Adipocyte (in vitro differentiated cells): ENCODE results near the gene ITGAD.

Experiments used
- DNase-seq: peaks from one replicate; pipeline ENCODE4 v3.0.0-alpha.2; 2015; ENCODE audit warnings: low read depth
- H3K27me3 ChIP-seq: replicated peaks from 2 replicates; pipeline ENCODE4 v1.7.0; 2013; ENCODE audit warnings: mild to moderate bottlenecking, low read length, moderate library complexity; ENCODE audit not compliant: control insufficient read depth, insufficient read depth
- H3K36me3 ChIP-seq: 2 replicates; pipeline ENCODE4 v1.7.0; 2013; ENCODE audit warnings: low read length, mild to moderate bottlenecking, moderate library complexity; ENCODE audit not compliant: control insufficient read depth, insufficient read depth, severe bottlenecking
- H3K4me1 ChIP-seq: 2 replicates; pipeline ENCODE4 v1.7.0; 2013; ENCODE audit warnings: mild to moderate bottlenecking, low read length, moderate library complexity; ENCODE audit not compliant: control insufficient read depth, insufficient read depth
- H3K4me3 ChIP-seq: 2 replicates; pipeline ENCODE4 v1.7.0; 2013; ENCODE audit warnings: mild to moderate bottlenecking, low read length, moderate library complexity
- H3K9ac ChIP-seq: 2 replicates; pipeline ENCODE4 v1.7.0; 2013; ENCODE audit warnings: mild to moderate bottlenecking, low read length, moderate library complexity
- H3K9me3 ChIP-seq: 2 replicates; pipeline ENCODE4 v1.7.0; 2013; ENCODE audit warnings: mild to moderate bottlenecking, low read length, moderate library complexity; ENCODE audit not compliant: control insufficient read depth

Gene ITGAD

GRCh38 chr16:31393056-31393455 is at the start of gene ITGAD:
TSS of gene ITGAD (plus strand) at chr16:31393335. CDS start at chr16:31393361, 26 bp downstream.
- H3K4me3 ChIP-seq = no peak within 1 kb of the TSS
- no peak for DNase-seq
- no peaks in the 10 kb centered on the region for H3K4me1 ChIP-seq
- H3K9ac ChIP-seq = no peak within 1 kb of the TSS
- no peaks in the 10 kb centered on the region for H3K9me3 ChIP-seq
- peaks cover 21% of the 10 kb centered on the region for H3K27me3 ChIP-seq
- H3K36me3 ChIP-seq = no peaks in the 10 kb centered on the region

GRCh38 chr16:31344712-31345111 is 48.4 kb upstream of the ITGAD start:
- Histone ChIP-seq H3K36me3 (no peaks in the 10 kb centered on the region), H3K27me3 (peaks cover 3% of the 10 kb centered on the region), H3K4me3 (no peak overlapping the region), H3K9ac (no peak overlapping the region), H3K4me1 (no peaks in the 10 kb centered on the region), H3K9me3 (no peaks in the 10 kb centered on the region)
- DNase-seq = no peak

GRCh38 chr16:31347445-31347844 is 45.7 kb upstream of the ITGAD start:
- Histone ChIP-seq H3K4me1 (no peaks in the 10 kb centered on the region), H3K27me3 (peaks cover 9% of the 10 kb centered on the region), H3K36me3 (no peaks in the 10 kb centered on the region), H3K4me3 (no peak overlapping the region), H3K9ac (no peak overlapping the region), H3K9me3 (no peaks in the 10 kb centered on the region)
- DNase-seq = no peak

GRCh38 chr16:31348579-31348978 is 44.6 kb upstream of the ITGAD start:
- Histone ChIP-seq H3K4me1 (no peaks in the 10 kb centered on the region), H3K36me3 (no peaks in the 10 kb centered on the region), H3K4me3 (no peak overlapping the region), H3K27me3 (peaks cover 9% of the 10 kb centered on the region), H3K9me3 (no peaks in the 10 kb centered on the region), H3K9ac (no peak overlapping the region)
- no peak for DNase-seq

- H3K4me1 ChIP-seq = no peaks in the 10 kb centered on the region
- H3K27me3 ChIP-seq = peaks cover 9% of the 10 kb centered on the region
- no peaks in the 10 kb centered on the region for H3K36me3 ChIP-seq
- H3K9ac ChIP-seq = no peak overlapping the region
- H3K9me3 ChIP-seq = no peaks in the 10 kb centered on the region
- DNase-seq = no peak
- H3K4me3 ChIP-seq = no peak overlapping the region
Observed at GRCh38 chr16:31350275-31351005, 42.7 kb upstream of the ITGAD start.

- H3K9me3 ChIP-seq = no peaks in the 10 kb centered on the region
- peaks cover 9% of the 10 kb centered on the region for H3K27me3 ChIP-seq
- no peak overlapping the region for H3K9ac ChIP-seq
- H3K4me1 ChIP-seq = no peaks in the 10 kb centered on the region
- H3K4me3 ChIP-seq = no peak overlapping the region
- H3K36me3 ChIP-seq = no peaks in the 10 kb centered on the region
- DNase-seq = no peak
Observed at GRCh38 chr16:31351246-31351941, 41.7 kb upstream of the ITGAD start.

GRCh38 chr16:31351942-31352325 is 41.2 kb upstream of the ITGAD start:
- DNase-seq = no peak
- H3K9ac ChIP-seq = no peak overlapping the region
- no peaks in the 10 kb centered on the region for H3K36me3 ChIP-seq
- peaks cover 9% of the 10 kb centered on the region for H3K27me3 ChIP-seq
- no peaks in the 10 kb centered on the region for H3K4me1 ChIP-seq
- H3K9me3 ChIP-seq = no peaks in the 10 kb centered on the region
- no peak overlapping the region for H3K4me3 ChIP-seq

- H3K36me3 ChIP-seq = no peaks in the 10 kb centered on the region
- no peaks in the 10 kb centered on the region for H3K4me1 ChIP-seq
- no peak overlapping the region for H3K4me3 ChIP-seq
- H3K27me3 ChIP-seq = peaks cover 9% of the 10 kb centered on the region
- no peak for DNase-seq
- no peak overlapping the region for H3K9ac ChIP-seq
- no peaks in the 10 kb centered on the region for H3K9me3 ChIP-seq
Observed at GRCh38 chr16:31352376-31353115, 40.6 kb upstream of the ITGAD start.

- Histone ChIP-seq H3K36me3 (no peaks in the 10 kb centered on the region), H3K27me3 (peaks cover 6% of the 10 kb centered on the region), H3K9me3 (no peaks in the 10 kb centered on the region), H3K9ac (no peak within 1 kb of the TSS), H3K4me3 (no peak within 1 kb of the TSS), H3K4me1 (no peaks in the 10 kb centered on the region)
- no peak for DNase-seq
Observed at GRCh38 chr16:31354394-31355291, 38.5 kb upstream of the ITGAD start, which contains the start of gene ITGAX. TSS of gene ITGAX (plus strand) at chr16:31355176. CDS start at chr16:31355255, 79 bp downstream.

GRCh38 chr16:31355431-31356100 is 37.6 kb upstream of the ITGAD start:
- Histone ChIP-seq H3K9me3 (no peaks in the 10 kb centered on the region), H3K36me3 (no peaks in the 10 kb centered on the region), H3K9ac (no peak overlapping the region), H3K4me1 (no peaks in the 10 kb centered on the region), H3K27me3 (peaks cover 6% of the 10 kb centered on the region), H3K4me3 (no peak overlapping the region)
- no peak for DNase-seq
